ENCODE measurements around the gene MISP. TPM values are rescaled to one million over a fixed set of nuclear protein-coding genes. Genes with fewer than 3 reads are reported as not detected.

Gene MISP
- total and polyA plus RNA-seq, 2 of the 8 experiments (the other 6 are each of a cell fraction or from before 2014, with no cell fraction given) = 0.43 to 0.45 TPM

GRCh38 chr19:796692-797527, 46.0 kb downstream of the MISP start, which contains the start of gene PTBP1 (continued):
- TF ChIP-seq CTBP2 (IDR thresholded peaks at IDR 0.05; ENCODE audit: borderline replicate concordance, insufficient read depth, insufficient read length, low read length) = no peak
- TF ChIP-seq SIN3A (conservative IDR thresholded peaks at IDR 0.05 in 1 of 2, IDR thresholded peaks at IDR 0.05 in 1 of 2; ENCODE audit: low read depth in 1 of 2, low read length in 2 of 2) = peak in 1 of 2 experiments; percentile 87; a peak in 1 of 4 replicates
- TF ChIP-seq SAP30 (IDR thresholded peaks at IDR 0.05; ENCODE audit: insufficient read depth, insufficient replicate concordance, low read length) = peak; percentile 79
- no peak for TF ChIP-seq BCL11A (IDR thresholded peaks at IDR 0.05; ENCODE audit: low read depth in 2 of 2, low read length in 2 of 2)
- TF ChIP-seq YY1 (IDR thresholded peaks at IDR 0.05; ENCODE audit: low read depth, low read length) = peak; percentile 100
- TF ChIP-seq MAFK (IDR thresholded peaks at IDR 0.05; ENCODE audit: low read depth, low read length) = no peak
- no peak for TF ChIP-seq ZNF274 (IDR thresholded peaks at IDR 0.05; ENCODE audit: borderline replicate concordance, extremely low read depth, low read length)
- TF ChIP-seq SUZ12 (IDR thresholded peaks at IDR 0.05; ENCODE audit: low read length) = no peak
- peak; percentile 92 for TF ChIP-seq TBP (IDR thresholded peaks at IDR 0.05; ENCODE audit: low read depth, low read length)
- peak; percentile 69 for TF ChIP-seq CREB1 (IDR thresholded peaks at IDR 0.05)
- TF ChIP-seq CBX5 (IDR thresholded peaks at IDR 0.05; ENCODE audit: low read depth, low read length) = no peak
- peak; percentile 73; the same call in 1 of the 2 replicates for TF ChIP-seq CHD2 (IDR thresholded peaks at IDR 0.05; ENCODE audit: low read length)
- TF ChIP-seq TEAD4 (IDR thresholded peaks at IDR 0.05; ENCODE audit: low read depth, low read length) = no peak
- TF ChIP-seq CHD1 (IDR thresholded peaks at IDR 0.05; ENCODE audit: low read depth, low read length) = no peak
- 0 out of 3 replicates have a peak, but pooled peaks of 1 of the 2 experiments have one; percentile 13 for TF ChIP-seq EP300 (IDR thresholded peaks at IDR 0.05; ENCODE audit: borderline replicate concordance in 1 of 2, low read depth in 2 of 2, low read length in 2 of 2)
- no peak for TF ChIP-seq HDAC6 (IDR thresholded peaks at IDR 0.05; ENCODE audit: low read depth, low read length)
- no peak for TF ChIP-seq CBX8 (IDR thresholded peaks at IDR 0.05; ENCODE audit: borderline replicate concordance, low read depth, low read length)
- TF ChIP-seq RNF2 (IDR thresholded peaks at IDR 0.05; ENCODE audit: borderline replicate concordance, low read depth, low read length, missing control alignments, poor library complexity, severe bottlenecking) = no peak
- no peak for TF ChIP-seq RAD21 (IDR thresholded peaks at IDR 0.05 in 1 of 2, conservative IDR thresholded peaks at IDR 0.05 in 1 of 2; ENCODE audit: low read depth in 2 of 2, low read length in 2 of 2)
- no peak for TF ChIP-seq JUND (IDR thresholded peaks at IDR 0.05; ENCODE audit: low read length)
